Measurements from ENCODE around the gene CLASP2.

DNA sequence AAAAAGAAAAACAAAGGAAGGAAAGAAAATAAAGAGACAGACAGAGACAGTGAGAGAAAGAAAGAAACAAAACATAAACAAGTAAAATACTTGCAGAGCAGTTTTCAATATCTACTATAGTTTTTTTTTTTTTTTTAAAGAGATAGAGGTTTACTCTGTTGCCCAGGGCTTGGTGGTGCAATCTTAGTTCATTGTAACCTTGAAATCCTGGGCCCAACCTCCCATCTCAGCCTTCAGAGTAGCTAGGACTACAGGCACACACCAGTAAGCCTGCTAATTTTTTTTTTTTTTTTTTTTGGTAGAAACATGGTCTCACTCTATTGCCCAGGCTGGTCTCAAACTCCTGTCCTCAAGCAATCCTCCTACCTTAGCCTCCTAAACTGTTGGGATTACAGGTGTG lies 23.1 kb downstream of the CLASP2 start:
- TF ChIP-seq CTCF (IDR thresholded peaks at IDR 0.05) (no peak), POLR2A (IDR thresholded peaks at IDR 0.05) (no peak)

All from thyroid gland (tissue), 4 donors.